Ascending aorta (tissue), 2 donors: Measurements from ENCODE around the gene NOG. TPM values are rescaled to one million over a fixed set of nuclear protein-coding genes. Genes with fewer than 3 reads are reported as not detected.

Experiments used
- DNase-seq, 2 donors: peaks; one replicate each; pipeline ENCODE4 v3.0.0-alpha.2; 2019; ENCODE audit warnings: low spot score in 2 of 2
- H3K27ac ChIP-seq, 2 donors: fragments of 200-600 bp; sonication (generic); one replicate each; pipeline ENCODE4 v1.5.1; 2016 to 2017; ENCODE audit warnings: mild to moderate bottlenecking in 1 of 2
- H3K27me3 ChIP-seq: fragments of 200-600 bp; sonication (generic); one replicate; pipeline ENCODE4 v1.5.1; 2017
- H3K36me3 ChIP-seq, 2 donors: fragments of 200-600 bp; sonication (generic); one replicate each; pipeline ENCODE4 v1.5.1; 2016
- H3K4me1 ChIP-seq, 2 donors: fragments of 200-600 bp; sonication (generic); one replicate each; pipeline ENCODE4 v1.5.1; 2016 to 2017; ENCODE audit warnings: mild to moderate bottlenecking in 1 of 2
- H3K4me3 ChIP-seq, 2 donors: fragments of 200-600 bp; sonication (generic); one replicate each; pipeline ENCODE4 v1.5.1; 2016 to 2017; ENCODE audit warnings: mild to moderate bottlenecking in 1 of 2
- H3K9me3 ChIP-seq, 2 donors: fragments of 200-600 bp; sonication (generic); one replicate each; pipeline ENCODE4 v1.5.1; 2016
- intact Hi-C: fragments of 100-400 bp; cut with DNase I; formaldehyde crosslinking; loops from one replicate; pipeline ENCODE4 v1.15.1; 2023
- total RNA-seq: library from RNA; depleted of rRNA; stranded (reverse); fragments of >200 nt; gene quantifications from one replicate; pipeline ENCODE4 v1.1.0, GENCODE V29; 2016
- TF ChIP-seq, protein P1 (sequence below), 3 experiments: fragments of 200-600 bp in 2 of 3; fragments of 450-650 bp in 1 of 3; sonication (generic) in 2 of 3; IDR thresholded peaks; one replicate each; pipeline ENCODE4 v1.5.1; 2016 to 2019; ENCODE audit warnings: antibody characterized with exemption in 3 of 3, mild to moderate bottlenecking in 1 of 3, moderate library complexity in 1 of 3

NOG gene
- total RNA-seq, 1 donor from 2014 or later = not detected

DNA sequence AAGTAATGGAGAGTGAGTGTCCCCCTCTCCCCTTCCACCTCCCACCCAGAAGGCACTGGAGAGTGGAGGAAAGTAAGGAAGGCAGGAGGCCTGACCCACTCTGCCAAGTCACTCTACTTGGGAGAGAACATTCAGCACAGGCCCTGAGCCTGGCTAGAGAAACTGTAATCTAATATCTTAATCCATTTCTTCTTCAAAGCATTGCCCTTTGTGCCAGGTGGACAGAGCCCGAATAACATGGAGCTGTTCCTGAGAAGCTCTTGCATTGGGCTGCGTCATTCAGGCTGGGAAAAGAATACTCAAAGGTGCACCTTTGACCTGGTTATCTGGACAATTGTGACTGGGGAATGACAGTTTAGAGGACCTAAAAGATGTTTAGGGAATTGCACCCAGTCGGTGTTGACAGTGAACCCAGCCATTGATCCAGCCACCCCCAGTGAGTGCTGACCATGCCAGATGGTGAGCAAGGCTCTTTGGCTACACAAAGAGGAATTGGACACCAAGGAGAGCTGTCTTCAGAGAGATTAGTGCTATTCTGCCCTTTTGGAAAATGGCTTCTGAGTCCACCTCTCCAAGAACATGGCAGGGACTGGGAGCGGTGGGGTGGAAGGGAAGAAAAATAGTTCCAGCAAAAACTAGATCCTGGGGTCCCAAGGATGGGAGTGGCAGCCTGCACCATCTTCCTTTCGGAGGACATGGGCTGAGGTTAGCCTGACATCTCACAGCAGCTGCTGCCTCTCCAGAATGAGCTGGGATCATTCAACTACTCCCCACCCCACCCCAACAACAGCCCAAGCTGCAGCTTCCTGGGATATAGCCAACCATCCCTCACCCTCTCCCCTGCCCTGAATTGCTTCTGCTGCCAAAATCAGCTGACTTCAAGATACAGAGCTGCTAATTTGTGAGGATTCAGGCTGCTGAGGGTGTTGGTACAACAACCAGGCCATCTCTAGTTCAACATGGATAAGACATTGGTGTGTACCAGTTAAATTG lies 11.6 kb upstream of the NOG start:
- intact Hi-C loops = no loop called here
- Histone ChIP-seq H3K4me1 (no peaks in the 10 kb centered on the region), H3K27ac (no peak overlapping the region), H3K4me3 (no peak overlapping the region), H3K9me3 (no peaks in the 10 kb centered on the region), H3K36me3 (no peaks in the 10 kb centered on the region), H3K27me3 (no peaks in the 10 kb centered on the region)
- no peak for DNase-seq
- TF ChIP-seq, protein P1, sequence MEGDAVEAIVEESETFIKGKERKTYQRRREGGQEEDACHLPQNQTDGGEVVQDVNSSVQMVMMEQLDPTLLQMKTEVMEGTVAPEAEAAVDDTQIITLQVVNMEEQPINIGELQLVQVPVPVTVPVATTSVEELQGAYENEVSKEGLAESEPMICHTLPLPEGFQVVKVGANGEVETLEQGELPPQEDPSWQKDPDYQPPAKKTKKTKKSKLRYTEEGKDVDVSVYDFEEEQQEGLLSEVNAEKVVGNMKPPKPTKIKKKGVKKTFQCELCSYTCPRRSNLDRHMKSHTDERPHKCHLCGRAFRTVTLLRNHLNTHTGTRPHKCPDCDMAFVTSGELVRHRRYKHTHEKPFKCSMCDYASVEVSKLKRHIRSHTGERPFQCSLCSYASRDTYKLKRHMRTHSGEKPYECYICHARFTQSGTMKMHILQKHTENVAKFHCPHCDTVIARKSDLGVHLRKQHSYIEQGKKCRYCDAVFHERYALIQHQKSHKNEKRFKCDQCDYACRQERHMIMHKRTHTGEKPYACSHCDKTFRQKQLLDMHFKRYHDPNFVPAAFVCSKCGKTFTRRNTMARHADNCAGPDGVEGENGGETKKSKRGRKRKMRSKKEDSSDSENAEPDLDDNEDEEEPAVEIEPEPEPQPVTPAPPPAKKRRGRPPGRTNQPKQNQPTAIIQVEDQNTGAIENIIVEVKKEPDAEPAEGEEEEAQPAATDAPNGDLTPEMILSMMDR (IDR thresholded peaks at IDR 0.05) = no peak

DNA sequence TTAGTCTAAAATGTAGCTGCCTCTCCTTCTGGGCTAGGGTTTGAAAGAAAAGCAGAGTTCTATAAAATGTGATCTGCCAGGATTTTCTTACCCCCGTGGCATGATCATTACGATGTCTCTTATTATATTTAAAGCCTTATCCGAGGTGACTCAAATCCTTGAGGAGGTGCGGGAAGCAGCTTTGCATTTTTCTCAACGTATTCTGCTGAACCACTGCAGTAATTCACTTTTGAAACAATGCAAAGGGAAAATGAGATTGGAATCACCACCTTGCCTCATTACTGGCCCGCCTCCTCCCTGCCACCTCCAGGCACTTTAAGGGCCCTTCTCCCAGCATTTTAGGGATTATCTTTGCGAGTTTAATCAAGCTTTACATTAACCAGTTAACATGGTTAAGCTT lies 9.7 kb upstream of the NOG start:
- intact Hi-C loops = no loop called here
- H3K27me3 ChIP-seq = no peaks in the 10 kb centered on the region
- H3K36me3 ChIP-seq = no peaks in the 10 kb centered on the region
- no peak overlapping the region for H3K4me3 ChIP-seq
- H3K27ac ChIP-seq = no peak overlapping the region
- no peak for DNase-seq
- H3K9me3 ChIP-seq = no peaks in the 10 kb centered on the region
- H3K4me1 ChIP-seq = no peaks in the 10 kb centered on the region
- TF ChIP-seq, protein P1 (IDR thresholded peaks at IDR 0.05) = no peak

DNA sequence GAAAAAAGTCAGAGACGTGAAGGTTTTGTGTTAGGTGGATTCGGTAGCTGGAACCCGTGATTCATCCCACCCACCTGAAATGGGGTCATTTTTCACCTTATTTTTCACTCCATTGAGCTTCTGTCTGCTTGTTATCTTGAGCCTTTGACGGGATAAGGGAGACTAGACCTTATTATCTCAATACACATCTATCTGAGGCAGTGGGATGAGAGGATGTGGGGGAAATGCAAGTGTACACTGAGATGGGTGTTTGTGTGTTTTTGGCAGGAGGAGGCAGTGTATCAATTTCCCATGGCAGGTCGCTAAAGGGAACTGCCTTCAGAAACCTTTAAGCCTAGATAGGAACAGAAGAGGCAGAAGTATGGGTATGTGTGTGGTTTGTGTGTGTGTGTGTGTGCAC lies 6.2 kb upstream of the NOG start:
- no peak overlapping the region for H3K4me3 ChIP-seq
- H3K27me3 ChIP-seq = no peaks in the 10 kb centered on the region
- no peaks in the 10 kb centered on the region for H3K36me3 ChIP-seq
- TF ChIP-seq, protein P1 (IDR thresholded peaks at IDR 0.05) = no peak
- H3K9me3 ChIP-seq = no peaks in the 10 kb centered on the region
- no peak for DNase-seq
- intact Hi-C loops = no loop called here
- H3K27ac ChIP-seq = no peak overlapping the region
- H3K4me1 ChIP-seq = no peaks in the 10 kb centered on the region

DNA sequence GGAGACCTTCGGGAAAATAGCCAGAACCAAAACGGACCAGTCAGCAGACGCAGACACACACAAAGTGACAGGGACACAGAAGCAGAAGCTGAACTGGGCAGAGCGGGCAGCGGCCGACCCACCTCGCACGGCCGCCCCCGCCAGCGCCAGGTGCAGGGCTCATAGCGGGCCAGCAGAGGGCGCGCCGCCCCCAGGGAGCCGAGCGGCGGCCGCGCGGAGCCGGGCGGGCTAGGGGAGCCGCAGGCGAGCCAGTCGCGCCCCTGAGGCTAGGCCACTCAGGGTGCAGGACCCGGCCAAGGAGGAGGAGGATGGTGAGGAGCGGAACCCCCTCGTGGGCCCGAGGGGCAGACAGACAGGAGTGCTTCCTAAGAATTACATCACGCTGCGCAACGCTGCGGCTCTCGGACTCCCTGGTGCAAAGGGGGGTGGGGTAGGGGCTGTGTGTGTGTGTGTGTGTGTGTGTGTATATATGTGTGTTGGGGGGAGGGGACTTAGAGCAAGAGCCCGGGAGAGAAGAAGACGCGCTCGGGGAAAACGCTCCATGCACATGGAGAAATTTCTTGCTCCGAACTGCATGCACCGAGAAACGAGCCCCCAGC lies 913 bp upstream of the NOG start:
- DNase-seq = peak in 1 of 2 donors; percentile 71
- intact Hi-C loops = loop anchor here (1.0 to 2.0 kb wide), 2 partner anchors 86 to 124 kb away; no protein-coding TSS in a partner anchor
- Histone ChIP-seq H3K4me3 (peak overlapping the region; percentile 62 to 66), H3K9me3 (no peaks in the 10 kb centered on the region), H3K36me3 (no peaks in the 10 kb centered on the region), H3K27me3 (no peaks in the 10 kb centered on the region), H3K4me1 (peaks cover 3 to 32% of the 10 kb centered on the region in 2 donors), H3K27ac (no peak overlapping the region)
- TF ChIP-seq, protein P1 (IDR thresholded peaks at IDR 0.05) = peak; percentile 52 to 92 (median 69)

DNA sequence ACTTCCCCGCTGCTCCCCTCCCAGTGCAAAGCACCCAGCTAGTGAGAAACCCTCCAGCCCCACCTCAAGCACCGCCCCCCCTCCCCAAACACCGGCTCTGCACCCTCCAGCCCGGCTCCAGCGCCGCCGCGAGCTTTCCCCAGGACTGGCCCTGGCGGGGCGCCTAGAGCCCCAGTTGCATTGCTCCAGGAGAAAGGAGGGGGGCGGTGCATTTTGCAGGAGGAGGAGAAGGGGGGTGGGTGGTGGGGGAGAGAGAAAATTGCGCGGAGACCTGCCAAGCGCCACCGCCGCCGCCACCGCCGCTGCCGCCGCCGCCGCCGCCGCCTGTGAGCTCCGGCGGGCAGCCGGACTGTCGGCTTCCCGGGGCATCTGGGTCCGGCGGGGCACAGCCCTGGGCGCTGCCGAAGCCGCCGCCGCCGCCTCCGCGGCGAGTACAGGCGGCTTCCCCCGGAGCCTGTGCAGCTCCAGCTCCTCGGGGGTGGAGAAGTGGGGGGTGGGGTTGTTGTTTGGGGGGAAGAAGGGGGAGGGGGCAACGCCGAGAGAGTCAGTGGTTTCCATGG lies 333 bp upstream of the NOG start:
- intact Hi-C loops = loop anchor here (2.0 kb wide), 1 partner anchor 86 kb away; no protein-coding TSS in a partner anchor
- DNase-seq = no peak
- H3K27ac ChIP-seq = peak overlapping the region; percentile 45 to 53
- peak overlapping the region; percentile 62 to 66 for H3K4me3 ChIP-seq
- TF ChIP-seq, protein P1 (IDR thresholded peaks at IDR 0.05) = no peak
- H3K27me3 ChIP-seq = no peaks in the 10 kb centered on the region
- no peaks in the 10 kb centered on the region for H3K9me3 ChIP-seq
- H3K4me1 ChIP-seq = peaks cover 5 to 38% of the 10 kb centered on the region in 2 donors
- no peaks in the 10 kb centered on the region for H3K36me3 ChIP-seq
